ENCODE results near the gene CETN3.
A peak's percentile ranks its signal among the peaks of the same experiment; 100 is the strongest.
"Not testable (repeated sequence)": the region's sequence is repeated elsewhere in the genome, so short reads cannot be mapped to it uniquely, and the experiment has no call there.

Gene CETN3

GRCh38 chr5:90381213-90381929, 28.2 kb downstream of the CETN3 start:
- no peak for DNase-seq

- DNase-seq, result no peak
These were observed 29.9 kb downstream of the CETN3 start for GRCh38 chr5:90379652-90380051.

GRCh38 chr5:90378752-90379151, 30.8 kb downstream of the CETN3 start:
- DNase-seq, result no peak

GRCh38 chr5:90371269-90371668, 38.3 kb downstream of the CETN3 start:
- not testable (repeated sequence) for DNase-seq

GRCh38 chr5:90368454-90369246, 40.9 kb downstream of the CETN3 start:
- DNase-seq, result no peak

GRCh38 chr5:90367879-90368278, 41.7 kb downstream of the CETN3 start:
- no peak for DNase-seq

GRCh38 chr5:90366948-90367347, 42.6 kb downstream of the CETN3 start:
- DNase-seq, result no peak

- DNase-seq, result no peak
These were observed 44.2 kb downstream of the CETN3 start for GRCh38 chr5:90365328-90365727.

- DNase-seq, result no peak
These were observed 50.3 kb downstream of the CETN3 start for GRCh38 chr5:90359073-90359920.

GRCh38 chr5:90356622-90357021, 52.9 kb downstream of the CETN3 start:
- DNase-seq, result no peak

GRCh38 chr5:90356176-90356575, 53.4 kb downstream of the CETN3 start:
- DNase-seq, result no peak

- no peak for DNase-seq
These were observed 53.9 kb downstream of the CETN3 start for GRCh38 chr5:90355635-90356034.

GRCh38 chr5:90353254-90353653, 56.3 kb downstream of the CETN3 start:
- DNase-seq, result no peak

- DNase-seq, result no peak
These were observed 58.5 kb downstream of the CETN3 start for GRCh38 chr5:90351101-90351500.

GRCh38 chr5:90347462-90347861, 62.1 kb downstream of the CETN3 start:
- no peak for DNase-seq

GRCh38 chr5:90345684-90346083, 63.9 kb downstream of the CETN3 start:
- DNase-seq, result no peak

- no peak for DNase-seq
These were observed 64.9 kb downstream of the CETN3 start for GRCh38 chr5:90344689-90345088.

GRCh38 chr5:90343731-90344130, 65.8 kb downstream of the CETN3 start:
- peak; percentile 3 for DNase-seq

- no peak for DNase-seq
These were observed 67.0 kb downstream of the CETN3 start for GRCh38 chr5:90342576-90342975.

Measured in hematopoietic multipotent progenitor cell treated with erythropoietin and hydrocortisone succinate and interleukin-3 and kit ligand, for 6 days (in vitro differentiated cells).